MCF 10A (cell line): ENCODE data around the gene MYO15A. TPM values are rescaled to one million over a fixed set of nuclear protein-coding genes. Genes with fewer than 3 reads are reported as not detected.

Experiments used
- BruUV-seq: library from RNA; stranded (reverse); fragments of 400-500 nt; replicated peaks from 2 replicates; lab custom pipeline; 2021; lab: Mats Ljungman, UMichigan
- CTCF ChIA-PET: fragments of 300-600 bp; sonication (Branson Sonifier 250); formaldehyde crosslinking; extraction: SDS; loops from one replicate; lab custom pipeline; 2021; ENCODE audit warnings: antibody characterized with exemption, inconsistent platforms; lab: Yijun Ruan, JAX
- POLR2A ChIA-PET: fragments of 300-600, 350-650 bp; sonication (Branson Sonifier 250); formaldehyde crosslinking; extraction: SDS; loops from one replicate; lab custom pipeline; 2020; ENCODE audit warnings: antibody characterized with exemption, inconsistent platforms; lab: Yijun Ruan, JAX
- DNase-seq: peaks from one replicate; pipeline ENCODE4 v3.0.0-alpha.2; 2018; ENCODE audit not compliant: unreplicated experiment
- H3K27ac Mint-ChIP-seq: one replicate; pipeline ENCODE4 v1.8.0; 2022; ENCODE audit warnings: mild to moderate bottlenecking, low read depth, mixed read lengths; ENCODE audit not compliant: unreplicated experiment
- H3K27me3 Mint-ChIP-seq: one replicate; pipeline ENCODE4 v1.8.0; 2022; ENCODE audit warnings: mixed read lengths; ENCODE audit not compliant: insufficient read depth, unreplicated experiment
- H3K36me3 Mint-ChIP-seq: one replicate; pipeline ENCODE4 v1.8.0; 2022; ENCODE audit warnings: mild to moderate bottlenecking, moderate library complexity, mixed read lengths; ENCODE audit not compliant: insufficient read depth, unreplicated experiment
- H3K4me1 Mint-ChIP-seq: one replicate; pipeline ENCODE4 v1.8.0; 2022; ENCODE audit warnings: mixed read lengths; ENCODE audit not compliant: insufficient read depth, unreplicated experiment
- H3K4me3 Mint-ChIP-seq: one replicate; pipeline ENCODE4 v1.8.0; 2022; ENCODE audit warnings: mild to moderate bottlenecking, moderate library complexity, mixed read lengths; ENCODE audit not compliant: unreplicated experiment
- H3K9me3 Mint-ChIP-seq: one replicate; pipeline ENCODE4 v1.8.0; 2022; ENCODE audit warnings: mixed read lengths; ENCODE audit not compliant: unreplicated experiment
- CTCF ChIP-seq: fragments of 200-600 bp; IDR thresholded peaks from one replicate; pipeline ENCODE4 v1.8.0; 2022; ENCODE audit warnings: antibody characterized with exemption, mild to moderate bottlenecking; ENCODE audit not compliant: unreplicated experiment
- intact Hi-C: fragments of 100-400 bp; cut with micrococcal nuclease; formaldehyde crosslinking; loops from 2 replicates; pipeline ENCODE4 v1.14.1; 2022
- total RNA-seq: library from RNA; stranded (reverse); gene quantifications from 2 replicates; pipeline ENCODE4 v1.2.3, GENCODE V29; 2022

MYO15A gene
- total RNA-seq, 1 experiment from 2014 or later, result 1.1 TPM

- DNase-seq, result no peak
- intact Hi-C loops, result no loop called here
- Mint-ChIP-seq H3K27me3 (no peaks in the 10 kb centered on the region), H3K4me3 (peak overlapping the region; percentile 95), H3K27ac (peak overlapping the region; percentile 92), H3K4me1 (peaks cover 24% of the 10 kb centered on the region), H3K36me3 (peaks cover 13% of the 10 kb centered on the region), H3K9me3 (no peaks in the 10 kb centered on the region)
- no peak for TF ChIP-seq CTCF
- BruUV-seq, result no TSS peak
- ChIA-PET CTCF (interaction anchor here (1.3 to 1.6 kb wide), 2 partner anchors 11 to 30 kb away, joined by 4 read pairs; no protein-coding TSS in a partner anchor), POLR2A (interaction anchor here (0.7 to 4.9 kb wide), 17 partner anchors 10 to 1060 kb away, joined by 3 to 32 read pairs (median 4); partner anchors contain the start of gene FAM83G)
These were observed 74.4 kb downstream of the MYO15A start for GRCh38 chr17:18182978-18183333.

GRCh38 chr17:18183334-18184142 lies 75.0 kb downstream of the MYO15A start, which contains the start of gene ALKBH5:
Gene ALKBH5 (plus strand): TSS chr17:18183828. CDS start chr17:18184244, 416 bp downstream.
- Mint-ChIP-seq H3K27me3 (no peaks in the 10 kb centered on the region), H3K9me3 (no peaks in the 10 kb centered on the region), H3K36me3 (peaks cover 19% of the 10 kb centered on the region), H3K4me3 (peak within 1 kb of the TSS; percentile 95), H3K27ac (peak within 1 kb of the TSS; percentile 92), H3K4me1 (peaks cover 30% of the 10 kb centered on the region)
- intact Hi-C loops, result loop anchor here (2.0 kb wide), 1 partner anchor 43 kb away; no protein-coding TSS in a partner anchor
- BruUV-seq, result TSS peak; percentile 49
- POLR2A ChIA-PET, result interaction anchor here (0.6 to 4.9 kb wide), 22 partner anchors 10 to 1060 kb away, joined by 3 to 32 read pairs (median 4); partner anchors contain the start of genes FAM83G and SREBF1
- TF ChIP-seq CTCF, result peak; percentile 21
- peak; percentile 99 for DNase-seq
- CTCF ChIA-PET, result interaction anchor here (1.3 to 1.6 kb wide), 2 partner anchors 10 to 31 kb away, joined by 4 read pairs; no protein-coding TSS in a partner anchor

- no TSS peak for BruUV-seq
- POLR2A ChIA-PET, result interaction anchor here (0.6 to 4.9 kb wide), 15 partner anchors 9 to 952 kb away, joined by 3 to 32 read pairs (median 4); partner anchors contain the start of gene SREBF1
These were observed 75.8 kb downstream of the MYO15A start for GRCh38 chr17:18184143-18185031.

More at GRCh38 chr17:18184143-18185031, 75.8 kb downstream of the MYO15A start:
- H3K36me3 Mint-ChIP-seq, result peaks cover 26% of the 10 kb centered on the region
- H3K4me1 Mint-ChIP-seq, result peaks cover 30% of the 10 kb centered on the region
- intact Hi-C loops, result loop anchor here (2.0 kb wide), 1 partner anchor 44 kb away; no protein-coding TSS in a partner anchor
- H3K4me3 Mint-ChIP-seq, result peak overlapping the region; percentile 95
- no peaks in the 10 kb centered on the region for H3K9me3 Mint-ChIP-seq
- TF ChIP-seq CTCF, result no peak
- CTCF ChIA-PET, result interaction anchor here (0.7 kb wide), 1 partner anchor 97 kb away, joined by 3 read pairs; no protein-coding TSS in a partner anchor
- H3K27me3 Mint-ChIP-seq, result no peaks in the 10 kb centered on the region
- H3K27ac Mint-ChIP-seq, result peak overlapping the region; percentile 75
- DNase-seq, result peak; percentile 33
